WTC11 (cell line): Measurements from ENCODE around the gene KCNJ14. TPM values are rescaled to one million over a fixed set of nuclear protein-coding genes. Genes with fewer than 3 reads are reported as not detected.

ENCODE experiments used
- ATAC-seq: fragments of 200-7000 bp; cut with Tn5 transposase; 2 replicates; pipeline ENCODE4 v1.10.0; 2021; ENCODE audit warnings: mild to moderate bottlenecking, moderate library complexity
- CTCF ChIA-PET: fragments of 300-600 bp; sonication (Branson Sonifier 250); formaldehyde crosslinking; loops from one replicate; lab custom pipeline; 2021; ENCODE audit warnings: antibody characterized with exemption; lab: Charles Lee
- POLR2A ChIA-PET: fragments of 350-600 bp; sonication (Branson Sonifier 250); formaldehyde crosslinking; loops from one replicate; lab custom pipeline; 2021; ENCODE audit warnings: antibody characterized with exemption; lab: Charles Lee
- DNase-seq: peaks from one replicate; pipeline ENCODE4 v3.0.0; 2021; ENCODE audit warnings: low spot score
- H3K27ac Mint-ChIP-seq: 2 replicates; pipeline ENCODE4 v1.8.0; 2021; ENCODE audit warnings: mixed read lengths
- H3K27me3 Mint-ChIP-seq: 2 replicates; pipeline ENCODE4 v1.8.0; 2021; ENCODE audit warnings: low read depth, mild to moderate bottlenecking, moderate library complexity, mixed read lengths
- H3K36me3 Mint-ChIP-seq: 2 replicates; pipeline ENCODE4 v1.8.0; 2021; ENCODE audit warnings: mixed read lengths
- H3K4me1 Mint-ChIP-seq: 2 replicates; pipeline ENCODE4 v1.8.0; 2022; ENCODE audit warnings: mixed read lengths
- H3K4me3 Mint-ChIP-seq: 2 replicates; pipeline ENCODE4 v1.8.0; 2021; ENCODE audit warnings: mild to moderate bottlenecking, moderate library complexity, mixed read lengths
- H3K9me3 Mint-ChIP-seq: 2 replicates; pipeline ENCODE4 v1.8.0; 2021; ENCODE audit warnings: mixed read lengths
- ATF3 ChIP-seq: sonication (generic); formaldehyde crosslinking; conservative IDR thresholded peaks from 2 replicates; pipeline ENCODE4 v1.8.1; 2022; ENCODE audit warnings: mild to moderate bottlenecking, missing genetic modification reagents
- E2F4 ChIP-seq: sonication (generic); formaldehyde crosslinking; IDR thresholded peaks from 2 replicates; pipeline ENCODE4 v1.8.1; 2022; ENCODE audit warnings: low read depth, mild to moderate bottlenecking, moderate library complexity, missing genetic modification reagents, borderline replicate concordance
- FOXJ3 ChIP-seq: sonication (generic); formaldehyde crosslinking; IDR thresholded peaks from 2 replicates; pipeline ENCODE4 v1.9.0; 2021; ENCODE audit warnings: missing genetic modification reagents, mild to moderate bottlenecking, borderline replicate concordance
- MLX ChIP-seq: sonication (generic); formaldehyde crosslinking; IDR thresholded peaks from 2 replicates; pipeline ENCODE4 v1.8.1; 2023; ENCODE audit warnings: mild to moderate bottlenecking, missing genetic modification reagents, moderate library complexity
- NFYB ChIP-seq: sonication (generic); formaldehyde crosslinking; conservative IDR thresholded peaks from 2 replicates; pipeline ENCODE4 v1.8.0; 2022; ENCODE audit warnings: low read depth, missing genetic modification reagents
- SMAD4 ChIP-seq: sonication (generic); formaldehyde crosslinking; IDR thresholded peaks from 2 replicates; pipeline ENCODE4 v1.8.0; 2022; ENCODE audit warnings: mild to moderate bottlenecking, missing genetic modification reagents
- TCF7 ChIP-seq: sonication (generic); formaldehyde crosslinking; IDR thresholded peaks from 2 replicates; pipeline ENCODE4 v1.8.0; 2022; ENCODE audit warnings: mild to moderate bottlenecking, low read depth, missing genetic modification reagents, moderate library complexity
- TEAD4 ChIP-seq: sonication (generic); formaldehyde crosslinking; IDR thresholded peaks from 2 replicates; pipeline ENCODE4 v1.8.0; 2022; ENCODE audit warnings: mild to moderate bottlenecking, missing genetic modification reagents
- TP53 ChIP-seq: sonication (generic); formaldehyde crosslinking; IDR thresholded peaks from 2 replicates; pipeline ENCODE4 v1.8.1; 2023; ENCODE audit warnings: mild to moderate bottlenecking, missing genetic modification reagents
- USF2 ChIP-seq: sonication (generic); formaldehyde crosslinking; IDR thresholded peaks from 2 replicates; pipeline ENCODE4 v1.8.1; 2023; ENCODE audit warnings: mild to moderate bottlenecking, missing genetic modification reagents, moderate library complexity
- ZNF232 ChIP-seq: sonication (generic); formaldehyde crosslinking; IDR thresholded peaks from 2 replicates; pipeline ENCODE4 v1.8.0; 2022; ENCODE audit warnings: mild to moderate bottlenecking, missing genetic modification reagents
- ZNF281 ChIP-seq: sonication (generic); formaldehyde crosslinking; IDR thresholded peaks from 2 replicates; pipeline ENCODE4 v1.8.0; 2023; ENCODE audit warnings: mild to moderate bottlenecking, missing genetic modification reagents
- ZNF317 ChIP-seq: sonication (generic); formaldehyde crosslinking; IDR thresholded peaks from 2 replicates; pipeline ENCODE4 v1.8.1; 2023; ENCODE audit warnings: low read depth, mild to moderate bottlenecking, moderate library complexity, missing genetic modification reagents, borderline replicate concordance
- ZNF423 ChIP-seq: fragments of 250-450 bp; sonication (Bioruptor Pico); IDR thresholded peaks from 2 replicates; pipeline ENCODE4 v2.1.2; 2022; ENCODE audit warnings: mild to moderate bottlenecking, moderate library complexity
- ZNF532 ChIP-seq: fragments of 250-450 bp; sonication (Bioruptor Pico); IDR thresholded peaks from 2 replicates; pipeline ENCODE4 v1.9.0; 2021; ENCODE audit warnings: mild to moderate bottlenecking, borderline replicate concordance
- total RNA-seq: library from RNA; stranded (reverse); gene quantifications from 3 replicates; pipeline ENCODE4 v1.2.3, GENCODE V29; 2021
- TF ChIP-seq, protein P1 (sequence below): sonication (generic); formaldehyde crosslinking; IDR thresholded peaks from 2 replicates; pipeline ENCODE4 v1.8.0; 2022; ENCODE audit warnings: mild to moderate bottlenecking, missing genetic modification reagents

The KCNJ14 gene
- total RNA-seq, 1 experiment from 2014 or later, result 1.4 TPM

GRCh38 chr19:48473161-48473966, 18.0 kb downstream of the KCNJ14 start:
- peaks cover 1% of the 10 kb centered on the region; the same call in 1 of the 2 replicates for H3K4me1 Mint-ChIP-seq
- ATAC-seq (no peak), DNase-seq (no peak)
- H3K4me3 Mint-ChIP-seq, result no peak overlapping the region
- no peak overlapping the region for H3K27ac Mint-ChIP-seq
- H3K27me3 Mint-ChIP-seq, result no peaks in the 10 kb centered on the region
- H3K9me3 Mint-ChIP-seq, result no peaks in the 10 kb centered on the region
- ChIA-PET CTCF (no interaction called here), POLR2A (no interaction called here)
- TF ChIP-seq ZNF532 (no peak), USF2 (CRISPR knock-in tag) (peak; percentile 54), ATF3 (CRISPR knock-in tag) (no peak), FOXJ3 (no peak), ZNF232 (CRISPR knock-in tag) (no peak)
- peaks cover 53% of the 10 kb centered on the region for H3K36me3 Mint-ChIP-seq

- CTCF ChIA-PET, result no interaction called here
- DNase-seq, result no peak
- H3K4me3 Mint-ChIP-seq, result no peak overlapping the region
- H3K4me1 Mint-ChIP-seq, result no peaks in the 10 kb centered on the region; the same call in 1 of the 2 replicates
- POLR2A ChIA-PET, result no interaction called here
- H3K27ac Mint-ChIP-seq, result peak overlapping the region; percentile 90
- H3K36me3 Mint-ChIP-seq, result peaks cover 53% of the 10 kb centered on the region
- no peaks in the 10 kb centered on the region for H3K27me3 Mint-ChIP-seq
- ATAC-seq, result no peak
- no peaks in the 10 kb centered on the region for H3K9me3 Mint-ChIP-seq
- TF ChIP-seq SMAD4 (CRISPR knock-in tag) (no peak), TP53 (CRISPR knock-in tag) (no peak), ZNF532 (no peak), TCF7 (no peak), ZNF423 (CRISPR knock-in tag) (no peak), TEAD4 (CRISPR knock-in tag) (no peak), NFYB (CRISPR knock-in tag) (no peak), E2F4 (CRISPR knock-in tag) (no peak), MLX (CRISPR knock-in tag) (no peak), ZNF281 (CRISPR knock-in tag) (no peak), ZNF317 (CRISPR knock-in tag) (no peak)
- TF ChIP-seq, protein P1, sequence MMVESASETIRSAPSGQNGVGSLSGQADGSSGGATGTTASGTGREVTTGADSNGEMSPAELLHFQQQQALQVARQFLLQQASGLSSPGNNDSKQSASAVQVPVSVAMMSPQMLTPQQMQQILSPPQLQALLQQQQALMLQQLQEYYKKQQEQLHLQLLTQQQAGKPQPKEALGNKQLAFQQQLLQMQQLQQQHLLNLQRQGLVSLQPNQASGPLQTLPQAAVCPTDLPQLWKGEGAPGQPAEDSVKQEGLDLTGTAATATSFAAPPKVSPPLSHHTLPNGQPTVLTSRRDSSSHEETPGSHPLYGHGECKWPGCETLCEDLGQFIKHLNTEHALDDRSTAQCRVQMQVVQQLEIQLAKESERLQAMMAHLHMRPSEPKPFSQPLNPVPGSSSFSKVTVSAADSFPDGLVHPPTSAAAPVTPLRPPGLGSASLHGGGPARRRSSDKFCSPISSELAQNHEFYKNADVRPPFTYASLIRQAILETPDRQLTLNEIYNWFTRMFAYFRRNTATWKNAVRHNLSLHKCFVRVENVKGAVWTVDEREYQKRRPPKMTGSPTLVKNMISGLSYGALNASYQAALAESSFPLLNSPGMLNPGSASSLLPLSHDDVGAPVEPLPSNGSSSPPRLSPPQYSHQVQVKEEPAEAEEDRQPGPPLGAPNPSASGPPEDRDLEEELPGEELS (CRISPR knock-in tag), result no peak
These were observed 18.8 kb downstream of the KCNJ14 start for GRCh38 chr19:48474084-48474592.
